ENCODE results near the gene UPF2.

DNA sequence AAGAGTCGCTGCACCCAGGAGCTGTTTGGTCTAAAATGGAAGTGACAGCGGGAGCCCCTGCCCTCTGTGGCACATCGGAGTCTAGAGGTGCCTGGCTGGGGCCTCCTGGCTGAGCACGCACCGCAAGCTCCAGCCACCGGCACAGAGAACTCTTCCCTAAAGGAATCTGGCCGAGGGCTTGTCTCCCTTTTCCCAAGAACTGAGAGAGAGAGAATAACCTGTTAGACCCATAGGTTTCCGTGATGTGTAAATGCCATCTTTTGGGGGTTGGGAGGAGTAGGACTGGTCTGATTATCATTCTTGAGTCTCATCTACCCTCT, 172.2 kb downstream of the UPF2 start:
- TF ChIP-seq, protein P1, sequence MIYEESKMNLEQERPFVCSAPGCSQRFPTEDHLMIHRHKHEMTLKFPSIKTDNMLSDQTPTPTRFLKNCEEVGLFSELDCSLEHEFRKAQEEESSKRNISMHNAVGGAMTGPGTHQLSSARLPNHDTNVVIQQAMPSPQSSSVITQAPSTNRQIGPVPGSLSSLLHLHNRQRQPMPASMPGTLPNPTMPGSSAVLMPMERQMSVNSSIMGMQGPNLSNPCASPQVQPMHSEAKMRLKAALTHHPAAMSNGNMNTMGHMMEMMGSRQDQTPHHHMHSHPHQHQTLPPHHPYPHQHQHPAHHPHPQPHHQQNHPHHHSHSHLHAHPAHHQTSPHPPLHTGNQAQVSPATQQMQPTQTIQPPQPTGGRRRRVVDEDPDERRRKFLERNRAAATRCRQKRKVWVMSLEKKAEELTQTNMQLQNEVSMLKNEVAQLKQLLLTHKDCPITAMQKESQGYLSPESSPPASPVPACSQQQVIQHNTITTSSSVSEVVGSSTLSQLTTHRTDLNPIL (CRISPR knock-in tag; IDR thresholded peaks at IDR 0.05; ENCODE audit: low read depth), result no peak
- no peak for TF ChIP-seq ZFP30 (CRISPR knock-in tag; IDR thresholded peaks at IDR 0.05)
- no peak for TF ChIP-seq GLIS3 (CRISPR knock-in tag; IDR thresholded peaks at IDR 0.05)
- TF ChIP-seq PPARA (CRISPR knock-in tag; IDR thresholded peaks at IDR 0.05; ENCODE audit: borderline replicate concordance), result no peak
- TF ChIP-seq ESRRG (CRISPR knock-in tag; IDR thresholded peaks at IDR 0.05), result no peak
- TF ChIP-seq BACH2 (CRISPR knock-in tag; IDR thresholded peaks at IDR 0.05; ENCODE audit: borderline replicate concordance), result no peak
- TF ChIP-seq ZFP3 (CRISPR knock-in tag; IDR thresholded peaks at IDR 0.05), result no peak
- TF ChIP-seq, protein P2, sequence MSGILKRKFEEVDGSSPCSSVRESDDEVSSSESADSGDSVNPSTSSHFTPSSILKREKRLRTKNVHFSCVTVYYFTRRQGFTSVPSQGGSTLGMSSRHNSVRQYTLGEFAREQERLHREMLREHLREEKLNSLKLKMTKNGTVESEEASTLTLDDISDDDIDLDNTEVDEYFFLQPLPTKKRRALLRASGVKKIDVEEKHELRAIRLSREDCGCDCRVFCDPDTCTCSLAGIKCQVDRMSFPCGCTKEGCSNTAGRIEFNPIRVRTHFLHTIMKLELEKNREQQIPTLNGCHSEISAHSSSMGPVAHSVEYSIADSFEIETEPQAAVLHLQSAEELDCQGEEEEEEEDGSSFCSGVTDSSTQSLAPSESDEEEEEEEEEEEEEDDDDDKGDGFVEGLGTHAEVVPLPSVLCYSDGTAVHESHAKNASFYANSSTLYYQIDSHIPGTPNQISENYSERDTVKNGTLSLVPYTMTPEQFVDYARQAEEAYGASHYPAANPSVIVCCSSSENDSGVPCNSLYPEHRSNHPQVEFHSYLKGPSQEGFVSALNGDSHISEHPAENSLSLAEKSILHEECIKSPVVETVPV (CRISPR knock-in tag; IDR thresholded peaks at IDR 0.05), result no peak
